Ammon's horn (tissue), 1 donor: Measurements from ENCODE around the gene UROC1.
A peak's percentile ranks its signal among the peaks of the same experiment; 100 is the strongest.

Experiments
- DNase-seq: peaks from one replicate; pipeline ENCODE4 v3.0.0-alpha.2; 2016; ENCODE audit warnings: low spot score

UROC1 gene

DNA sequence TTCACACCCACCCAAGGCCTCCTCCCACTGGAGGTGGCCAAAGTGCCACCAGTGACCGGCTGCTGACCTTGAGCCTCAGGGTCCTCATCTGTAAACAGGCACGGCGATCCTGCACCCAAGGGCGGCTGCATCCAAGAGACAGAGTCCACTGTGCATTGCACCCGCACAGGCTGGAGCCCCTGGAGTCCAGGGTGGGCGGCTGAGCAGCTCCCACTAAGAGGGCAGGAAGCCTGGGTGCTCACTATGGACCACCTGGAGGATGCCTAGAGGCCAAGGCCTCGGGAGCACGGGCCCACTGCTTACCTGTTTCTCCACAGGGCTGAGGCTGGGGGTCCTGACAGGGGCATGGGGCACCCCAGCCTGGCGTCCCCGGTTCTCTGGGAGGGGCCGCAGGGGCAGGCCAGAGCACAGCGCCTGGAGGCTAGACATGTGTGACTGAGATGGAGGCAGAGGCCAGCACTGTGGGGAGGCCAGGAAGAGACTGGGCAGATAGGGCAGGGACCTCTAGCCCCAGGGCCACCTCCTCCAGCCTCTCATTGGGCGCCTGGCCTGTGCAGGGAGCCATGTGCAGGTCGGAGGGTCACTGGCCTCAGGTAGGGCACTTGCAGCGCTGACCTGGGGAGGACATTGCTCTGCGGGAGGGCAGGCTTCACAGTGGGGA is at the start of gene UROC1:
TSS of gene UROC1 (minus strand) at position 483 of the 661 bp plus-strand sequence. CDS start at position 429, 54 bp downstream.
- DNase-seq = no peak

DNA sequence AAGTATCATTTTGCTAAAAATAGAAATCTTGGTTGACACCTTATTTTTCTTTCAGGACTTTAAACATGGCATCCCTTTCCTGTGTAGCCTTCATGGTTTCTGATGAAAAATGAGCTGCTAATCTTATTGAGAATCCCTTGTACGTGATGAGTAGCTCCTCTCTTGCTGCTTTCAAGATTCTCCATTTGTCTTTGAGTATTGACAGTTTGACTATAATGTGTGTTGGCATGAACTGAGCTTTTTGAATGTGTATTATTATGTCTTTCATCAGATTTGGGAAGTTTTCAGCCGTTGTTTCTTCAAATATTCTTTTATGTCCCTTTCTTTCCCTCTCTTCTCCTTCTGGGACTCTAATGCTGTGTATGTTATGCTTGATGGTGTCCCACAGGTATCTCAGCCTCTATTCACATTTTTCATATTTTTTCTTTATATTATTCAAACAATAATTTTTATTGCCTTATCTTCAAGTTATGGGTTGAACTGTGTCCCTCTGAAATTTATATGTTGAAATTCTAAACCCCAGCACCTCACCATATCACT is 45.2 kb upstream of the UROC1 start:
- no peak for DNase-seq

DNA sequence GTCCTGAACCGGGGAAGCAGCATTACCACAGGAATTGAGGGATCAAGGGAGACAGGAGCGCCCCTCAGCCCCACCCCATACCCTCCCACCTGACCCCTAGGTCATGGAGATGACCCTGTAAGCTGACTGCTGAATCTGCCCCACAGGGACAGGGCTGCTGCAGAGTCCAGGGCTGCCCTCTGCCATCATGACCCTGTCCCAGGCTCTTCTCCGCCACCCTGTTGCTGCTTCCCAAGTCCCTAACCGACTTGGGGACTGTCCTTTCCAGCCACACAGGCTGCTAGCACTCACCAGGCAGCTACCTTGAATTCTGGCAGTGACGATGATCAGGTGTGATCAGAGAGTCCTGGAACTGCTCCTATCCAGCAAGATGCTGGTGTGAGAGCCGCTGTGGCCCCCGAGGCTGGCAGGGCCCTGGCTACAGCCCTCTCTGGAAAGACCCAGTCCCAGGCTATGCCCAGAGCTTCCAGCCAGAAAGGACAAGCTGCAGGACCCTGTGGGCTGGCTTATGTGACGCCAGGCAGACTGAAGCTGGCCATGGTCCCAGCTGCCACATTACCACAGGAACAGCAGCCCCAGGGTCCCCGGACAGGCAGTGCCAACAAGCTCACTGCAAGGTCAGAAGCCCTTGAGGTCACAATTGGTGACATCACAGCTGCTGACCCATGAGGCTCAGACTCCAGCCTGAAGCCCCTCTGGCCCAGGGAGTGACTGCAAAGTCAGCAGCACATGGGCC is 40.9 kb upstream of the UROC1 start, which contains the start of gene C3orf22:
TSS of gene C3orf22 (minus strand) at position 597 of the 736 bp plus-strand sequence. CDS start 5,542 bp downstream, outside the sequence.
- no peak for DNase-seq

DNA sequence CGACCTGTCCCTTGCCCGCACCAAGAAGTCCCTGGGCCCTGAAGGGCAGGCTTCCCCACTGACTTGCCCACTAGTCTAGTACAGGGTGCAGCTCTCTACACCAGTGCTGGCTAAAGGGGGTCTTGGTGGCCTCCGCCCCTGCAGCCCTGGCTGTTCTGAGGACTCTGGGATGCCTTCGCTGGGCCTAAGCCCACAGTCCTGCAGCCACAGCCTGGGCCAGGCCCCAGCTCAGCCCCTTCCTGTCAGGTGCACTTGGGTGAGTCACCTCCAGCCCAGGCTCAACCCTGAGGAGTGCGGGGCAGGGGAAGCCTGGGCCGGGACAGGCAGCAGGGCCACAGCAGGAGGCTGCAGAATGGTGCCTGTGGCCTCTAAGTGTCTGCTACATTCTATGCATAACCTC is 40.2 kb upstream of the UROC1 start:
- no peak for DNase-seq

DNA sequence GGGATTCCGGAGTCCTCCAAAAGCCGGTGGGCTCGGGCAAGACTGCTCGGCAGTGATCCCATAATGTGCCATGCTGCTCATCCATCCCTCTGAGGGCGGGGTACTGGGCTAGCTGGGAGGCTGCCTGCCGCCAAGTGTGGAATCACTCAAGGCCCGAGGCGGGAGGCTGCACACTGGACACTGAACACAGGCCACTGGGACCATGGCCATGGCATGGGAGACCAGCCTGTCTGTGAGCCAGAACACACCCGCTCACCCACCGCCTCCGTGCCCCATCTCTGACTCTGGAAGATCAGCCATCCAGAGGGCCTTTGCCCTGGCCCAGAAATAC is 39.8 kb upstream of the UROC1 start:
- no peak for DNase-seq

DNA sequence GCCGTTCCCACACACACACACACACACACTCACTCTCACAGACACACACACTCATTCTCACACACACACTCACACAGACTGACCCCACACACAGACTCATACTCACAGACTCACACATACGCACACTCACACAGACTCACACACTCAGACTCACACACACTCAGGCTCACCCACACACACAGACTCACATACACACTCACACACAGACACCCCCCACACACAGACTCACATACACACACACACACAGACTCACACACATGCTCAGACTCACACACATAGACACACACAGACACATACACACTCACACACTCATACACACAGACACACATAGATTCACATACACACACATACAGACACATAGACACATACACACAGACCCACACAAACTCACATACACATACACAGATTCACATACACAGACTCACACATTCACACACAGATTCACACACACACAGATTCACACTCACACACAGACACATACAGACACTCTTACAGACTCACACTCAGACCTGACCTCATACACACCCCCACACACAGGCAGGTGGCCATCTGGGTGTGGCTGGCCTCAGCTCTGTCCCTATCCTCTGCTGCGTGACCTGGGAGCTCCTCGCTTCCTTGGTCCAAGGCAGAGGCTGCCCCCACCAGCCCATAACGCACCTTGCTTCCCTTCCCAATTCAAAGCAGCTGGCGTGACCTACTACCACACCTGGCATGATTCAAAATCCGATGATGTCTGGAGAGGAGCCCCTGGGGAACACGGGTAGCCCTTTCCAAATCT is 39.3 kb upstream of the UROC1 start:
- DNase-seq = no peak

DNA sequence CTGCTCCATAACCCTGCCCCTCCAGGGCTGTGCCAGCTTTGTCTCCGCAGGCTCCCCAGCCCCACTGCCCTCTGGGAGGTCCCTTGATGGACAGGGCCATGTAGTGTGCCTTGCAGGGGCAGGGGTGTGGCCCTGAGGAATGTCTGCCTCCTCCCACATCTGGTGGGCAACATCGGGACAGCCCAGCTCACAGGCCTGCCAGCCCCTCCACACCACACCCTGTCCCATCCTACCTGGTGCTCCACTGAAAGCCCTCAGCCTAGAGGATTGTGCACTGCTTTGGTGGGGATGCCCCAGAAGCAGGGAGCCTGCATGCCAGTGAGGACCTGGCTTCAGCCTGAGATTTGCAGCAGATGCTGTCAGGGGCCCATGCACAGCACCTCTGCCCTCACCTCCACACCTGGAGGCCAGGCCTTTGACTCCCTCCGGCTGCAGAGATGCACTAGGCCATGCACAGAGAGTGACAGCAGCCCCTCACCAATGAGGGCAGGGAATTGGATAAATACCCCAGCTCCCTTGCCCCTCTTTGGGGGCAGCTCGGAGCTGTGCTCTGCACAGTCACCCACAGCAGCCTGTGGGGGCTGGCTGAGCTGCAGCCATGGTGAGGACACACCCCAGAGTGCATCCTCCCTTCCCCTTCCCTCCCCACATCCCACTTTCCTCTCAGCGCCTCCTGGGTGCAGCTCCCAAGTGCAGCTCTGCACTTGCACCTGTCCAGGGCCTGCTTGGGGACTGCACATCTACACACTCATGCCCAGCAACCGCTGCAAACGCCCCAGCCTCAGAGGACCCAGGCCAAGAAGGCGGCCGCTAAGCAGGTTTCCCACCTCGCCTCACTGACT is 38.4 kb upstream of the UROC1 start:
- no peak for DNase-seq

DNA sequence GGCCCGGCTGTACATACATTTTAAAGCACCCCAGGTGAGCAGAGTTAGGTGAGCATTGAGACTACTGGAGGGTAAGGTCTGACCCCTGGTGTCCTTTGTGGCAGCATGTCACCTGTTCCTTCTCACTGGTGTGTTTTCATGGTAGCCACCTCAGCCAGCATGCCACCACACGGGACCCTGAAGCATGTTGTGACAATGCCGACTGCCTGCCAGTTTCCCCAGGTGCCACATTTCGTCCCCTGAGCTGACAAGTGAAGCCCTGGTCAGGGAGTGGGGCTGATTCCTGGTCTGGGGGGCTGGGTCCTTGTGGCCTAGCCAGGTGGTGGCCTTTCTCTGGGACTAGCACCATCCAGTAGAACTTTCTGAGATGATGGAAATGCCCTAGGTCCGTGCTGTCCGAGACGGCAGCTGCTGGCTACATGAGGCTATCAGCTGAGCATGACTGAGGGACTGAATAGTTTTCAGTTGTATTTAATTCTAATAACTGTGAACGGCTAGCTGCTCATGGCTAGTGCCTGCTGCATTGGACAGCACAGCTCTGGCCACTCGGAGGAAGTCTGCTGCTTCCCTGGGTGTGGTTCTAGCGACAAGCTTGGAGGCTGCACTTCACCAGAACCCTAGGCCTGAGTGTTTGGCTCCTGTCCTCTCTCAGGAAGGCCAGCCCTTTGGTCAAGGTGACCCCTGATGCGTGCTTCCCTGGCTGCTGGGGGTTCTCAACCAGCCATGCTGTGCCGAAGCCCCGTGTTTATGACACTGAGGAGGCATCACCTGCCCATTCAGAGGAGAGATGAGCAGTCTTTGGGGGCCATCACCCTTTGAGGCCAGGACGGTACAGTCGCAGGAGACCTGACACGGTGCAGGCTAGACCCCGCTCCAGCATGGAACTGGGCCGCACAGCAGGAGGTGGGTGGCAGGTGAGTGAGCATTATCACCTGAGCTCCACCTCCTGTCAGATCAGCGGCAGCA is 37.3 kb upstream of the UROC1 start:
- no peak for DNase-seq

DNA sequence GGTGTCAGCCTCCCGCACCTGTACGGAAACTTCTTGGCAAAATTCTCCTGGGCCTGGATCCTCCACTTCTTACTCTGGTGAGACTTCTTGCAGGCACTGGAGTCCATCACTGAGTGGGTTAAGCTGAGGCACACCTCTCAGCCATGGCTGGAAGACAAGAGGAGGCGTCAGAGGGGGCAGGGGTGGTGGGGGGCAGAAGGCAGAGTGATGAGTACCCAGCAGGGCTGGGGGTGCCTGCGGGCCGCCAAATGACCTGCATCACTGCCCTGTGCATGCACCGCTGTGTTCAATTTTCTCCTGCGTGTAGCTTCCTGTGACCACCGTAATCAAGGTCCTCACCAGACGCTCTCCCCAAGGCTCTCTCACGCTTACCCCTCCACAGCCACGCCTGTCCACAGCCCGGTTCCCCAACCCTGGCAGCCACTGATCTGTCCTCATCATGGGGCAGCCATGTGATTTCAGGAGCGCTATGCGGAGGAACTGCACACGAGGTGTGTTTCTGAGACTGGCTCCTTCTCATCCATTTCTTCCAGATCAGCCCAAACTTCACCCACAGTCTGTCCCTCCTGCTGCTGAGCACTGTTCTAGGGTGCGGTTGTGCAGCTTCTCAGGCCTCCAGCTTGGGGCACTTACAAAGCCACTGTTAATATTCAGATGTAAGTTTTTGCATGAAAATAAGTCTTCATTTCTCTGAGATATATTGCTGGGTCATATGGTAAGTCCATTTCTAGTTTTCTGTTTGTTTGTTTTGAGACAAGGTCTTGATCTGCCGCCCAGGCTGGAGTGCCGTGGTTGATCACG is 35.9 kb upstream of the UROC1 start:
- no peak for DNase-seq

DNA sequence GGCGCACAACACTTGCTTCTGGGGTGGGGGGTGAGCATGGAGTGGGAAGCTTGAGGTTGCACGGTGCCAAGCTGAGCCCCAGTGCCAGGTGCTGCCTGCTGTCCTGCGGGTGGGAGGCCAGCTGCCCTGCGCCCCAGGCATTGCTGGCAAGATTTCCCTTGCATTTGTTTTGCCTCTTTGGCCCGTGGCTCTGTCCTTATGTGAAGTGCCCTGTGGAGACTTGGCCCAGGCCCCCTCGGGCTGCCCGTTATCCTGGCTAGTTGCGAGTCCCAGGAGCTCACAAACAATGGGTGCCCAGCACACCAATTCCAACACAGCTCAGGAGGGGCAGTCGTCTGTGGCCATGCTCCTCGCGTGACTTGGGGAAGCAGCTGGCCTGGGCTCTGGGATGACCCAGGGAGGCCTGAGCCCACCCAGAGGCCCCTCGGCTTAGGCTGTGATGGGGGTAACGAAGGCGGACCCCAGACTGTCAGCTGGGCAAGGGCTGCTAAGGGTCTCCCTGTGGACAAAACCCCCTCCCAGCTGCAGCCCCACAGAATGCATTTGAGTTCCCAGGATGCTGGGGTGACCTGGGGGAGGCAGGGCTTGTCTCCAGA is 35.2 kb upstream of the UROC1 start:
- no peak for DNase-seq

DNA sequence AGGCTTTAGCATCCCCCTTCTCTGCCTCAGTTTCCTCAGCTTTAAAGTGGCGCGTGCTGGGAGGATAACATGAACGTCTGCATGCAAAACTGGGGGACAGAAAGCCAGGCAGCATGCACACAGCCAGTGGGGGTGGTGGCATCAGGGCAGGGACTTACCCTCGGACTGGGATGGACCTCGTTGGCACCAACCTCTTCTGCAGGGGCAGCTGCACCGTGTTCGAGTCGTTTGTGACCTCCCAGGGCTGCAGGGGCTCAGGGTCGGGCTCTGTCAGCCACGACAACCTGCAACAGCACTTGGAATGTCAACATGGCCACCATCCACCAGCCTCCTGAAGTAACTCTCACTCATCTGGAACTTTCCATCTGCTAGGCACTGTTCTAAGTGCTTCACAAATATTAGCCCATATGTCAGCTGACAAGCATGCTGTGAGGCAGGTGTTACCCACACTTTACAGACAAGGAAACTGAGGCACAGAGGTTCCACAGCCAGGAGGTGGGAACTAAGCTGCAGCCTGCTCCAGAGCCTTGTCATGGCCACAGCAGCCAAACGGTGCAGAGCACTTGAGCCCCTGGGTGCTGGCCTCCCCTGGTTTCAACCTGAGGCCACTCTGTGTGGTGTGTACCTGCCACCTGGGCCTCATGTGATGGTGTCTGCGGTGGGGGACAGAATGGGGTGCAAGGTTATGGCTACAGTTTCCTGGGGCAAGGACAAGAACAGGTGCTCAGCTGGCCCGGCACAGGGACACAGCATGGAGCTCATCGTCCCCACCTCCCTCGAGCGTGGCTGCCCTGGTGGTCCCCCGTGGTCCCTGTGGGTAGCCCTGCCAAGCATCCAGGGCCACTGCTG is 34.5 kb upstream of the UROC1 start:
- DNase-seq = no peak

DNA sequence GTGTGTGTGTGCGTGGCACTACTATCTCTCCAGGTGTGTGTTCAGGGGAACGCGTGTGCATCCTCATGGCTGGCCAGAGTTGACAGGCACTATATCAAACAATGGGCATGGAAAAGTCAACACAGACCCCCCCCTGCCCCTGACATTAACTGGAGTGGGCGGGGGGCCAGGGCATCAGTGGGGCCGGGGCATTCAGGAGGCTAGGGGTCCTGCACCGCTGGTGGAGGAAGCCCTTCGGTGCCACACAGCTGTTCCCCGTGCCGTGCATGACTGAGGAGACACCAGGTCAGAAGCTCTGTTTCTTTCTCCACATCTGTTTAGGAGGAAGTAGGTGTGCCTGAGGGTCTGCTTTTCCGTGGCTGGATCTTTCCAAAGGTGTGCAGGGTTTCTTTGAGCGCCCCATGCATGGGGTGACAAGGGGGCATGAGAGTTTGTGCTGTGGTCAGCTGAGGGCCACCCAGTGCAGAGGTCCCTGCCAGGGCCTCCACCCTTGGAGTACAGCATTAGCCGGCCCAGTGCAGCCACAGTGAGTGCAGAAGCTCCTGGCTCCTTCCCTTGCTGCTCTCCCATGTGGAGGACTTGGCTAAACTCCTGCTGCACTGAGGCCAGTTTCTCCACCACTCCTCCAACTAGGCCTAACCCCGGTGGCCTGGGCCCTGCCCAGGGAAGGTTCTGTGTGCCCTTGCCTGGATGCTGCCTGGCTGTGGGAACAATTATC is 33.7 kb upstream of the UROC1 start:
- peak; percentile 32 for DNase-seq

DNA sequence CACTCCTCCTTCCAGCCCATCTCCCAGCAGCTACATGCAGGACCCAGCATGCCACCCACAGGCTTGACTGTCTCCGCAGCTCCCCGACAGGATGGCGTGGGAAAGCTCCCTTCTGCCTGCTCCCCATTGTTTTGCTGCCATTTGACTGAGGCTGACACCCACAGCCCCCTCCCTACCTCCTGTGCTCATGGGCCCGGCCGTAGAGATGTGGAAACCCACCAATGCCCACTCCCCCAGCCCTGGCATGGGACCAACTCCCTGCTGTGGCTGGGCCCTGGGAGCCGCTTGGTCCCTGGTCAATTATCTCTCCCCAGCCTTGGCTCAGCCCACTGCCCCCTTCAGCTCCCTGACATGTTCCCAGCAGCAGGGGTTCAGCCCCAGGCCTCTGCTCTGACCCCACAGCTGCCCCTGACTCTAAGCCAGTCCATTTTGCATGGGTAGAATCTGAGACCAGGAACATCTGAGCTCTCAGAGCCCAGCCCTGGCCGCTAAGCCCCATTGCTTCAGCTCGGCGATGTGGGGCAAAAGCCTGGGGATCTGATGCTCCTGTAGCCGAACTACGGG is 33.0 kb upstream of the UROC1 start:
- DNase-seq = peak; percentile 40

DNA sequence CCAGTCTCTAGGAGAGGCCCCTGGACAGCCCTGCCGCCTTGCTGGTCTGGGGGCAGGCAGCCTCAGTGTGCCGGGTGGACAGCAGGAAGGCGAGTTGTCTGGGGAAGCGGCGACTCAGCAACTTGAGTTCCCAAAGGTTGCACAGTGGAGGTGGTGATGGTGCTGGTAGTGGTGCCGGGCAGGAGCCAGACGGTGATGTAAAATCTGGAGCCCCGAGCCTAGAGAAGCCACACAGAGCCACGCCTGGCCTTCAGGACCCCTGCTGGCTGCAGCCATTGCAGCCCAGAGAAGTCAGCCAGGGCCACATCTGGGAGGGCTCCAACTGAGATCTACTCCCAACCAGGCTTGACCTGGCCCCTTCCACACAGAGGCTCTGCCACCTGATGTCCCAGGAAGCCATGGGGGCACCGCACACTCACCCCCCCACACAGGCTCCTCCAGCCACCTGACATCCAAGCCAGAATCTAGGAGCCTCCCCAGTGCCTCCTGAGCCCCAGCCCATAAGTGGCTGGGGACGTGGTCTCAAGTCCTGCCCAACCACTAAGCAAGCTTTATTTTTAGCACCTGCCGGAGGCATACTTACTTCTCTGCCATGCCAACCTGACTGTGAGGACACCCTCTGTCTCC is 32.4 kb upstream of the UROC1 start:
- DNase-seq = no peak

DNA sequence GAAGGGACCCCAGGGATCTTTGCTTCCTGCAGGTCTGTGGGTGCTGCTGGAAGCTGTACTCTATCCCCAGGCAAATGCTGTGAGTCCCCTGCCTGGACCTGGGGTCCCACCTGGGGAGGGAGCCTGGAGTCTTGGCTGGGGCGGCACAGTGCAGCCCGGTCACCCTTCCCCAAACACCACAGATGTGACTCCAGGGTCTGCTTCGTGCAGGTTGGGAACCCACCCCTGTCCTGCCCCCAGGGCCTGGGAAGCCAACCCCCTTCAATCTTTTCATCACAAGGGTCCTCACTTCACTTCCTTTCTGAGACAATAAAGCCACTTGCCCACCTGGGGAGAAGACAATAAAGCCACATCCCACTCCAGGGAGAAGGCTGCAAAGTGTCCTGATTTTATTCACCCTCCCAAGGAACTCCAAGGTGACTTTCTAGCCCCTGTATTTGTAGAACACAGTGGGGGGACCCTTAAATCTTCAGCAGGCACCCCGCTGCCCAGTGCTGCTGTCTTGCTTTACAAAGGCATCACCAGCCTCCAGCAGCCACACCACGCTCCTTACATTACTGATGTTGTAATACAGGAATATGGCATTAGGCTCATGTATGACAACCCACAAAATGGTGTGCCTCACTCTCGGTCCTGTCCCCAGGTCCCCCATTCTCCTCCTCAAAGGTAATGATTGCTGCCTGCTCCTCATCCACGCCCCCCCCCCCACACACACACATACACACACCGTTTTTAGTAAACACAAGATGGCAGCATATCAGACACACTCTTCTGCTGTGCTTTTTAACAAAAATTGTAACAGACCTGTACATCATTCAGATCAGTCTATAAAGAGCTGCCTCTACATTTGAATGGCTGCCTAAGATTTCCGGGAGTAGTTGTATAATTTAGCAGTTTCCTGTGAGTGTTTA is 31.2 kb upstream of the UROC1 start:
- no peak for DNase-seq

DNA sequence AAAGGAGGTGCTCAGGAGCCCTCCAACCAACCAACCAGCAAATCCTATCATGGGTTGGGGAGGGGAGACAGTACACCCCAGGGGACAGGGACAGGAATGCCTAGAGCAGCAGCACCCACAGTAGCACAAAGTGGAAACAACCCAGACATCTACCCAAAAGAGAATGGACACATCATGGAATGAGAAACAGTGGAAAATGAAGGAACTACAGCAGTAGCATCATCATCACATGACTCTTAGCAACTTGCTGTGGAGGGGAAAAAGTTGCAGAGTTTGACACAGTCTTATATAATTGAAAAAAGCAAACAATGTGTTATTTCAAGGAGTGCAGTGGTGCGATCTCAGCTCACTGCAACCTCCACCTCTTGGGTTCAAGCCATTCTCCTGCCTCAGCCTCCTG is 30.1 kb upstream of the UROC1 start:
- DNase-seq = no peak
